Measurements from ENCODE around the gene FAM180B. TPM values are rescaled to one million over a fixed set of nuclear protein-coding genes. Genes with fewer than 3 reads are reported as not detected.

FAM180B gene
- total and polyA plus RNA-seq, 2 of the 8 experiments (the other 6 are each of a cell fraction or from before 2014, with no cell fraction given): 0.09 TPM; not detected in 1

GRCh38 chr11:47571357-47571729 is 15.1 kb upstream of the FAM180B start:
- peaks cover 0 to 13% of the 10 kb centered on the region in 2 experiments; a peak in 2 of 4 replicates for H3K79me2 ChIP-seq (ENCODE audit: control insufficient read depth in 1 of 2, insufficient read depth in 2 of 2, low read length in 2 of 2)
- no peak overlapping the region for H2BK12ac ChIP-seq (ENCODE audit: low read depth, low read length)
- no peak overlapping the region for H2BK120ac ChIP-seq (replicated peaks; ENCODE audit: low read depth, low read length)
- no peak overlapping the region for H4K91ac ChIP-seq (replicated peaks; ENCODE audit: insufficient read length, low read length)
- H3K4me1 ChIP-seq (replicated peaks in 1 of 4; ENCODE audit: control insufficient read depth in 3 of 4, insufficient read depth in 4 of 4, low read length in 3 of 4): no peaks in the 10 kb centered on the region
- 95% methylated on average over 4 of the region's 4 CpGs; no CpG with 5 or more reads in 1 of the 2 experiments for WGBS, 2 experiments (ENCODE audit: extremely low coverage in 1 of 2, insufficient coverage in 1 of 2, insufficient read length in 1 of 2, insufficient replicate concordance in 2 of 2, low coverage in 1 of 2, low lambda C conversion rate in 2 of 2, missing lambda C conversion rate in 1 of 2)
- CTCF ChIA-PET (ENCODE audit: partially characterized antibody): interaction anchor here (2.0 kb wide), 1 partner anchor 46 kb away, joined by 5 read pairs; no protein-coding TSS in a partner anchor
- POLR2A ChIA-PET (ENCODE audit: partially characterized antibody): interaction anchor here (0.6 to 2.1 kb wide), 6 partner anchors 9 to 184 kb away, joined by 3 to 11 read pairs (median 3); partner anchors contain the start of gene CELF1
- H3K23me2 ChIP-seq (ENCODE audit: low read depth, low read length): no peaks in the 10 kb centered on the region
- H3K9me3 ChIP-seq (ENCODE audit: insufficient read depth in 2 of 2, low read depth in 1 of 2, low read length in 1 of 2): no peaks in the 10 kb centered on the region
- no peak for DNase-seq (ENCODE audit: low read depth in 1 of 2, low spot score in 2 of 2)
- H4K20me1 ChIP-seq (replicated peaks in 1 of 2; ENCODE audit: control insufficient read depth in 1 of 2, insufficient read depth in 2 of 2, low read length in 2 of 2): peaks cover 0 to 8% of the 10 kb centered on the region in 2 experiments
- H3K4me2 ChIP-seq (ENCODE audit: insufficient read depth in 1 of 2, low read depth in 2 of 2, low read length in 2 of 2): no peak overlapping the region
- no peak overlapping the region for H2BK5ac ChIP-seq (ENCODE audit: low read depth, low read length)
- H3K27me3 ChIP-seq (replicated peaks in 1 of 4; ENCODE audit: control insufficient read depth in 3 of 4, extremely low read depth in 1 of 4, insufficient read depth in 3 of 4, low read length in 3 of 4): no peaks in the 10 kb centered on the region
- H2AFZ ChIP-seq (ENCODE audit: low read length): no peak overlapping the region
- H3K14ac ChIP-seq (ENCODE audit: insufficient read length): no peak overlapping the region
- H3K4ac ChIP-seq (replicated peaks; ENCODE audit: insufficient read length, low read depth, low read length): no peak overlapping the region
- no peak overlapping the region for H3K4me3 ChIP-seq (ENCODE audit: extremely low read depth in 1 of 4, insufficient read depth in 2 of 4, low read depth in 3 of 4, low read length in 4 of 4)
- no peak overlapping the region for H3K23ac ChIP-seq (ENCODE audit: insufficient read length)
- H3K9ac ChIP-seq (replicated peaks in 1 of 4; ENCODE audit: extremely low read depth in 1 of 4, low read depth in 3 of 4, low read length in 3 of 4): no peak overlapping the region
- H4K8ac ChIP-seq (ENCODE audit: extremely low read depth, insufficient read depth, low read length): no peak overlapping the region
- no peak overlapping the region for H3K56ac ChIP-seq (replicated peaks; ENCODE audit: insufficient read length, low read depth, low read length)
- H3K36me3 ChIP-seq (ENCODE audit: control insufficient read depth in 2 of 4, insufficient read depth in 4 of 4, low read length in 3 of 4): peaks cover 11 to 40% (median 23%) of the 10 kb centered on the region in 4 experiments
- no peak overlapping the region for H2BK15ac ChIP-seq (ENCODE audit: low read length)
- H2BK20ac ChIP-seq (ENCODE audit: low read length): no peak overlapping the region
- no peak overlapping the region for H3K18ac ChIP-seq (ENCODE audit: extremely low read depth, low read length)
- H2AK5ac ChIP-seq (ENCODE audit: low read depth, low read length): no peak overlapping the region
- peaks cover 8% of the 10 kb centered on the region; the same call in 1 of the 2 replicates for H3K79me1 ChIP-seq (ENCODE audit: low read depth, low read length)
- no peak overlapping the region for H3K27ac ChIP-seq (ENCODE audit: low read depth, low read length)
- no peak overlapping the region for H4K5ac ChIP-seq (ENCODE audit: insufficient read length, low read depth, low read length)
- FAIRE-seq: no peak
- TF ChIP-seq TEAD4 (IDR thresholded peaks at IDR 0.05; ENCODE audit: low read depth, low read length) (no peak), ASH2L (IDR thresholded peaks at IDR 0.05; ENCODE audit: low read length) (no peak), EZH2 (IDR thresholded peaks at IDR 0.05; ENCODE audit: low read depth, low read length, severe bottlenecking) (no peak), POLR2A (IDR thresholded peaks at IDR 0.05; ENCODE audit: control extremely low read depth in 1 of 2, low read depth in 2 of 2, low read length in 2 of 2) (no peak), SIRT6 (IDR thresholded peaks at IDR 0.05; ENCODE audit: low read length) (no peak), SIN3A (conservative IDR thresholded peaks at IDR 0.05 in 1 of 2, IDR thresholded peaks at IDR 0.05 in 1 of 2; ENCODE audit: low read depth in 1 of 2, low read length in 2 of 2) (no peak), USF2 (IDR thresholded peaks at IDR 0.05; ENCODE audit: low read length) (no peak), SIX5 (IDR thresholded peaks at IDR 0.05; ENCODE audit: low read depth, low read length) (no peak), CTBP2 (IDR thresholded peaks at IDR 0.05; ENCODE audit: borderline replicate concordance, insufficient read depth, insufficient read length, low read length) (no peak), CHD2 (IDR thresholded peaks at IDR 0.05; ENCODE audit: low read length) (no peak), SRF (IDR thresholded peaks at IDR 0.05; ENCODE audit: low read depth, low read length) (no peak), CBX8 (IDR thresholded peaks at IDR 0.05; ENCODE audit: borderline replicate concordance, low read depth, low read length) (no peak), YY1 (IDR thresholded peaks at IDR 0.05; ENCODE audit: low read depth, low read length) (no peak), CBX5 (IDR thresholded peaks at IDR 0.05; ENCODE audit: low read depth, low read length) (no peak)
